ENCODE measurements around the gene DPPA2.
"Not testable (repeated sequence)": the region's sequence is repeated elsewhere in the genome, so short reads cannot be mapped to it uniquely, and the experiment has no call there.

DPPA2 gene

GRCh38 chr3:109316162-109316730 is at the start of gene DPPA2:
Gene DPPA2, minus strand, starts transcription at chr3:109316517. Its CDS starts 1,975 bp downstream, at chr3:109314542.
- no peak for TF ChIP-seq CTCF (conservative IDR thresholded peaks at IDR 0.05)
- TF ChIP-seq ZFX (IDR thresholded peaks at IDR 0.05), result no peak
- no peak within 1 kb of the TSS for H3K27ac ChIP-seq

GRCh38 chr3:109364088-109364487 is 47.8 kb upstream of the DPPA2 start:
- no peak overlapping the region for H3K27ac ChIP-seq
- TF ChIP-seq ZFX (IDR thresholded peaks at IDR 0.05) (no peak), CTCF (conservative IDR thresholded peaks at IDR 0.05) (no peak)

GRCh38 chr3:109363634-109364033 is 47.3 kb upstream of the DPPA2 start:
- TF ChIP-seq CTCF (conservative IDR thresholded peaks at IDR 0.05) (no peak), ZFX (IDR thresholded peaks at IDR 0.05) (no peak)
- H3K27ac ChIP-seq, result no peak overlapping the region

GRCh38 chr3:109362823-109363222 is 46.5 kb upstream of the DPPA2 start:
- TF ChIP-seq ZFX (IDR thresholded peaks at IDR 0.05) (no peak), CTCF (conservative IDR thresholded peaks at IDR 0.05) (no peak)
- H3K27ac ChIP-seq, result no peak overlapping the region

GRCh38 chr3:109358809-109359208 is 42.5 kb upstream of the DPPA2 start:
- not testable (repeated sequence) for H3K27ac ChIP-seq

GRCh38 chr3:109356442-109357155 is 40.3 kb upstream of the DPPA2 start:
- no peak overlapping the region for H3K27ac ChIP-seq
- TF ChIP-seq CTCF (conservative IDR thresholded peaks at IDR 0.05), result no peak

- TF ChIP-seq CTCF (conservative IDR thresholded peaks at IDR 0.05) (no peak), ZFX (IDR thresholded peaks at IDR 0.05) (no peak)
- H3K27ac ChIP-seq, result no peak overlapping the region
These were observed 39.5 kb upstream of the DPPA2 start for GRCh38 chr3:109355625-109356441.
